ENCODE measurements around the gene FAM107B.
"Not testable (repeated sequence)": the region's sequence is repeated elsewhere in the genome, so short reads cannot be mapped to it uniquely, and the experiment has no call there.

The FAM107B gene

DNA sequence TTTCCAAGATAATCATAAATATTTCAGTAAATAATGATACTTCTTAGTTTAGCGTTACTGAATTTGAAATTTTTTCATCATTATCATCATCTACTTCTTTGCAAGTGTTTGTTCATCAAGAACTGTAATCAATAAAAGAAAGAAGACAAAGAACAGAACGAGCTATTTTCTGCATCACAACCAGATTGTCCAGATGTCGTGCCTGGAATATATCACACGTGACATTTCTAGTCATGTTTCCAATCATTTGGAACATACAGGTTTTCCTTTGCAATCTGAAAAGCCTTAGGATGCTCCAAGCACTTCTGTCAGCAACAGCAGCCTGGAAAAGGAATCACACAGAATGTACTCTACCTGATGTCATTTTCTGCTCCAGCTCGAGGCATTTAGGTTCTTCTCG is 107.4 kb downstream of the FAM107B start:
- no peak for DNase-seq (ENCODE audit: low read depth in 1 of 2, low spot score in 1 of 2)

DNA sequence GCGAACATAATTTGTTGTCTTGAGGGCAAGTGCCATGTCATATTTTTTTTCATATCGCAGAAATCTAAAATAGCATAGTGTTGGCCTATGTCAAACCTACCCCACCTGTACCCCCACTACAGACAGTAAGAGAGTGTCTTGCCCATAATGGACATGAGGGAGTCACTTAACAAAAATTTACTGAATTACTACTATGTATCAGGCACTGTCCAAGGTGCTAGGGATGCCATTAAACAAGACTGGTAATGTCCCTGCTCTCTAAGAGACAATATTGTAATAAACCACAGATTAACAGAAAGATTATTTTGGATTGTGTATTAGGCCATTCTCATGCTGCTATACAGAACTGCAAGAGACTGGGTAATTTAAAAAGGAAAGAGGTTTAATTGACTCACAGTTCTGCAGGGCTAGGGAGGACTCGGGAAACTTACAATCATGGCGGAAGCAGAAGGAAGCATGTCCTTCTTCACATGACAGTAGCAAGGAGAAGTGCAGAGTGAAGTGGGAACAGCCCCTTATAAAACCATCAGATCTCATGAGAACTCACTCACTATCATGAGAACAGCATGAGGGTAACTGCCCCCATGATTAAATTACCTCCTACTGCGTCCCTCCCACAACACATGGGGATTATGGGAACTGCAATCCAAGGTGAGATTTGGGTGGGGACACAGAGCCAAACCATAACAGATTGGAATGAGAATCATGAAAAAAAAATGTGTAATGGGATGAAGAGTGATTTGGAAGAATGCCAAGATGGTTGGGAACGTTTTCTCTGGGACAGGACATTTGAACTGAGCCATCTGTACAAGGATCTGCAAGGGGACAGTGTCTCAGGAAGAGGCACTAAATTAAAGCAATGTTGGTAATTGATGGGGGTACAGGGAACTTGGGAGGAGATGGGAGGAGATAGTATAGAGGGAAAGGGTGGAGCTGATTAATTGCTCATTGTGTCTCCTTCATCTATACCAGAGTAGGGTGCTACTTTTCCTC is 108.5 kb downstream of the FAM107B start:
- no peak for DNase-seq (ENCODE audit: low read depth in 1 of 2, low spot score in 1 of 2)

DNA sequence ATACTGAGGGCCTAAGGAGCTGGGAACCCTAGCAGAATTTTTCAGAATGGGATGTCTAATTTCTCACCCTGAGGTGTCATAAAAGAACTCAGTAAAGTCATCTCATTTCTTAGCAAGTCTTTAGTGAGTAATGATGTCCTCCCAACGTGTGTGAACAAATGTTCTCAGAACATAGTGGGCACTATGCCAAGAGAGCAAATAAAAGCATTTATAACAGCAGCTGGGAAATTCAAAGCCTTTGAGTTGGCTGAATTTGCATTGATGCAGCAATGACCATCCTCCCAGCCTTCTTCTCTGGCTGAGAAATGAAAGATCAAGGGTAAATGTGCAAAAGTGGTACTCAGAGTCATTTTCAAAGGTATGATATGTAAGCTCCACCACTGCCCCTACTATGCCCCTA is 109.4 kb downstream of the FAM107B start:
- no peak for DNase-seq (ENCODE audit: low read depth in 1 of 2, low spot score in 1 of 2)

DNA sequence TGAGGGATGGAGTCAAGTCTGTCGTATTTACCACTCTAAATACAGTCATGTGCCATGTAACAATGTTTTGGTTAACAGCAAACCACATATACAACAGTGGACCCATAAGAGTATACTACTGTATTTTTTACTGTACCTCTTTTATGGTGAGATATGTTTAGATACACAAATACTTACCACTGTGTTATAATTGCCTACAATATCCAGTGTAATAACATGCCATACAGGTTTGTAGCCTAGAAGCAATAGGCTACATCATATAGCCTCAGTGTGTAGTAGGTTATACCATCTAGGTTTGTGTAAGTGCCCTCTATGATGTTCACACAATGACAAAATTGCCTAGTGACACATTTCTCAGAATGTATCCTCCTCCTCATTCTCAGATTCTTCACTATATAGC is 110.4 kb downstream of the FAM107B start:
- no peak for DNase-seq (ENCODE audit: low read depth in 1 of 2, low spot score in 1 of 2)

DNA sequence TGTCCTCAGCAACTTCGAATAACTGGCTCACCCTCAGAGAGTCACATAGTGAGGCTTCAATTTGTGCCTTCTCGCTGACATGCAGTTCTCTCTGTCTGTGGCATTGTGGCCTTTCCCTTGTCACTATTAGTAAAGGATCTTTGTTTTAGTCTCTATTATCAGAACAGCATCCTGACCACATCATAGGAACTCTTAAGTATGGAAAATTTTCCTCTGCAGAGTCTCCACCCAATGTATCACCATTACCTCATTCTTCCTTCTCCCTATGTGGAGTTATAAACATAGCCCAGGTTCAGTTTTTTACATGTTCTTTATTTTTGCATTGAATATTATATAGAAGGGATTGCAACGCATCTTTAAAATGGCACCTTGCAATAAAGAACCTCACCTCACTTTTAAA is 112.9 kb downstream of the FAM107B start:
- DNase-seq (ENCODE audit: low read depth in 1 of 2, low spot score in 1 of 2): no peak

DNA sequence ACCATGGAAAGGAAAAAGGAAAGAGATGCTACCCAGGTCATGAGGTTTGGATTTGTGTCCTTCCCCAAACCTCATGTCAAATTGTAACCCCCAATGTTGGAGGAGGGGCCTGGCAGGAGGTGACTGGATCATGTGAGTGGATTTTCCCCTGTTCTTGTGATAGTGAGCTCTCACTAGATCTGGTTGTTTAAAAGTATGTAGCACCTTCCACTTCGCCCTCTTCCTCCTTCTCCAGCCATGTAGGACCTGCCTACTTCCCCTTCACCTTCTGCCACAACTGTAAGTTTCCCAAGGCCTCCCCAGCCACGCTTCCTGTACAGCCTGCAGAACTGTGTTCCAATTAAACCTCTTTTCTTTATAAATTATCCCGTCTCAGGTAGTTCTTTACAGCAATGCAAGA is 113.9 kb downstream of the FAM107B start:
- DNase-seq (ENCODE audit: low read depth in 1 of 2, low spot score in 1 of 2): no peak

DNA sequence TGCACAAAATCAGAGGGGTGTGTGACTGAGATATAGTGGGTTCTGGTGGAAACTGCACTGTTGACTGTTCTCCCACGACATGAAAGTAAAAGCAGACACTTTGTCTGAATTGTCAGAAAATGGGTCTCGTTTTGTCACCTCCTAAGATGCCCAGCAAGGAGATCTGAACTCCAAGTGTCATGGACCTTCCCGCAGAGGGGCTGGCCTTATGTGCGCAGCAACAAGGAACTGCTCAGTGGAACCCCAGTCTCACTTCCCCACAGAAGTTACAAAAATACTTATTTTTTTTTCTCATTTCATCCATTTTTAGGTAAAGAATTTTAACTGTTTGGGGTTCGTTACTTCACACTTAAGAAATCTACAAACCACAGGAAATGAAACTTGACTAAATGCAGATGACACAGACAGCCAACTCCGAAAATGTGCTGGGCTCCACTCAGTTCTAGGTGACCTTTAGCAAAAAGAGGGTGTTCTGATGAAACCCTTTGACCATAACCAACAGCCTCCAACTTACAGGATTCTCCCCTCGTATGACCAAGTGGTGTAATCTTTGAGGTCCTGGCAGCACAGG is 115.0 kb downstream of the FAM107B start:
- DNase-seq (ENCODE audit: low read depth in 1 of 2, low spot score in 1 of 2): peak; percentile 8 to 22

DNA sequence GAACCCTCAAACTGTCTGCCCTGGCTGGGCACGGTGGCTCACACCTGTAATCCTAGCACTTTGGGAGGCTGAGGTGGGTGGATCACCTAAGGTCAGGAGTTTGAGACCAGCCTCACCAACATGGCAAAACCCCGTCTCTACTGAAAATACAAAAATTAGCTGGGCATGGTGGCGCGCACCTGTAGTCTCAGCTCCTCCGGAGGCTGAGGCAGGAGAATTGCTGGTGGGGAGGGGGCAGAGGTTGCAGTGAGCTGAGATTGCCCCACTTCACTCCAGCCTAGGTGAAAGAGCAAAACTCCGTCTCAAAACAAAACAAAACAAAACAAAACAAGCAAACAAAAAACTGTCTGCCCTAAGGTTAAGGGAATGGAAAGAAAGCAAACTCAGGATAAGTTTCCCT is 115.6 kb downstream of the FAM107B start:
- DNase-seq (ENCODE audit: low read depth in 1 of 2, low spot score in 1 of 2): not testable (repeated sequence)

DNA sequence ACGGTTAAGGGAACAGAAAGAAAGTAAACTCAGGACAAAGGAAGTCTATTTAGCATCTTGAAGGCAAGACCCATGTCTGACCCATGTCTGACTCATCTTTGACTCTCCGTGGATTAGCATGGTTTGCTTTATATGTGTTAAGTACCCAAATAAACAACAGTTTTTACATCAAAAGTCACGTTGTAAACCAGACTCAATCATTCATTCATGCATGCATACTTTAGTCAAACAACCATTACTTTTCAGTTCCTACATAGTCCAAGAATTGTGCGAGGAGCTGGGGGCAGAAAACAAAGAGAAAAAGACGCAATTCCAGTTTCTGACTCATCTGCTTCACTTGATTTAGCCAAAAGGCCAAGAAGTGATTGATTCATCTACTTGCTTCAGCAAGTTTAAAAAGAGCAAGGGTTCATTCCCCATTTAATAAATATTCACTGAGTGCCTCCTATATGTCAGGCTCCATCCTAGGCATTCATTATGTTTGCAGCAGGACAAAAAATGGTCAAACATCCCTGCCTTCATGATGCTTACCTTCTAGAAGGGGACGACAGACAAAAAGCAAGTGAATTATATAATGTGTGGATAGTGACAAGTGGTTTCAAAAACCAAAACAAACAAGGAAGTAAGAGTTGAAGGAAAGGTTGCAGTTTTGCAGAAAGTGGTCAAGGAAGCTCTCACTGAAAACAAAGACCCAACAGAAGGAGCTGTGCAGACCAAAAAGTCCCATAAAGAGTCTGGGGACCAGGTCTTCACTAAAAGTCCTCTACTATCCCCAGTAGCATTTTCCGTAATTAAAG is 116.2 kb downstream of the FAM107B start:
- no peak for DNase-seq (ENCODE audit: low read depth in 1 of 2, low spot score in 1 of 2)

DNA sequence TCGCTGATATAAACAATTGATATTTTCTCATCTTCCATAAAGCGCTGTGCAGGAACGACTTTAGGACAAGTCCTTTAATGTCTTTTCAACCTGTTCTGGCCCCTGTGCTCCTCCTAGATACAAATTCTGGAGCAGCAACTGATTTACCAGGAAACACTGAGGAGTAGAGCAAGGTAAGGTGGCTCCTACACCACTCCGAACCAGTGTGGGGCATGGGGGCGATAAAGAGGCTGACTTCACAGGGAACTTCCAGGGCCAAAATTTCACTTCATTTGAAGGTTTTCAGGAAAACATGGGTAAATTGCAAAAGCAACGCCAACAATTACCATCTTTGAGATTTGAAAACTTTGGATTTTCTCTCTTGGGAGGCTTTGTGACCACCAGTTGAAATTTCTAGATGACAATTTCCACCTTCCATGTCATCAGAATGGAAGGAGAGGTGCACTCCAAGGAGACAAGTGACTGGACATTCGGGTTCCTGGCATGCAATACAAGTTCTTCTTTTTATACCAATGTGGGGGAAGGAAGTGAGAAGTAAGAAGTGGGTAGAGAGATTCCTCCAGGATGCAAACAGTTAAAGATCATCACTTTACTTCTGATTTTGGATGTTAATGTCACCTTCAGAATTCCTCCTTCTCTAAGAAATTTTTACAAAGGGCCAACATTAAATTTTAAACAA is 118.5 kb downstream of the FAM107B start:
- DNase-seq (ENCODE audit: low read depth in 1 of 2, low spot score in 1 of 2): no peak

DNA sequence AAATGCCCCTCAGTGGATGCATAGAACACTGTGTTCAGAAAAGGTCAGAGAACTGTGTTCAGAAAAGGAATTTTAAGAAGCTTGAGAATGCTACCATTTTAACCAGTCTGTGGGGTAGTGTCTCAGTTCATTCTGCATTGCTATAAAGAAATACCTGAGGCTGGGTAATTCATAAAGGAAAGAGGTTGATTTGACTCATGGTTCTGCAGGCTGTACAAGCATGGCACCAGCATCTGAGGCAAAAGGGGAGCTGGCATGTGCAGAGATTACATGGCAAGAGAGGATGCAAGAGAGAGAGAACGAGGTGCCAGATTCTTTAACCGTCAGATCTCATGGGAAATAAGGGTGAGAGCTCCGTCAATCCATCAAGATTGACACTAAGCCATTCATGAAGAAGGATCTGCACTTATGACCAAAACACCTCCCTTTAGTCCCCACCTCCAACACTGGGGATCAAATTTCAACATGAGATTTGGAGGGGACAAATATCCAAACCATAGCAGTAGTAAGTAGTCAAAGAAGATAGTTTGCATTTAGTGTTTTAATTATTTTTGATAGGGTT is 119.8 kb downstream of the FAM107B start:
- DNase-seq (ENCODE audit: low read depth in 1 of 2, low spot score in 1 of 2): no peak

DNA sequence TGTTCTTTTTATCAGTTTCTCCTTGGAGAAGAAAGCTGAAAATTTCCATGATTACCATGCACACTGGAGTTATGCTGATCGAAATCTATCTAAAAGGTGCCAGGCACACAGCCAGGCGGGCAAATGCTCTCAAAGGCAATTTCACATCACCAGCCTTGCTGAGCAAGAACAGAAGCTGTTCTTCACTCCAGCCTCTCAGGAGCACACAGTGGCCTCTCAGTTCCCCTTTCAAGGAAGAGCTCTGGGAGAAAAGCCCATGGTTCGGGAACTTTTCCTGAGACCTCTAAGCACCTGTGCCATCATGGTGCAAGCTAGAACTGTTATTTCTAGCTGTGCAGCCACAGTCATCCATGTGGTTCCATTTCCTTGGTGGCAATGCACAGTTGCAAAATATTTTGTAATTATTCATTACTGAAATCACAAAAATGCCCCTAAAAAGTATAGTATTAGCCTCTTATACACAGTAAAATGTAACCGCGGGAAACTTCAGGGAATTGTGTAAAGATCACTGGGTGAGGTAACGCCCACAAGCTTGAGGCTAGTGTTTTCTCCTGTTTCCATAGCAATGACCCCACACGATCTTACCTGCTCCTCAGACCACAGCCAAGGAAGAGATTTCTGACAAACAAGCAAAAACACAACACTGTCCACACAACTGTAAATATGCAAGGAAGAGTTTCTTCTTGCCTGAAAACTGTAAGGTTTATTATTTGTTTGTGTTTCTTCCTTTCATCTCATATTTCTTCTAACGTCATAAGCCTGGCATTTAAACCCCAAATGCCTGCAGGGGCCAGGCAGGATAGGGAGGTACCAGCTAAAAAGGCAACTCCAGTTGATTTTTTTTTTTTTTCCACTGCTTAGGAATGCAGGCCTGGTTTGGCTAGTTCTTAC is 121.2 kb downstream of the FAM107B start:
- no peak for DNase-seq (ENCODE audit: low read depth in 1 of 2, low spot score in 1 of 2)

DNA sequence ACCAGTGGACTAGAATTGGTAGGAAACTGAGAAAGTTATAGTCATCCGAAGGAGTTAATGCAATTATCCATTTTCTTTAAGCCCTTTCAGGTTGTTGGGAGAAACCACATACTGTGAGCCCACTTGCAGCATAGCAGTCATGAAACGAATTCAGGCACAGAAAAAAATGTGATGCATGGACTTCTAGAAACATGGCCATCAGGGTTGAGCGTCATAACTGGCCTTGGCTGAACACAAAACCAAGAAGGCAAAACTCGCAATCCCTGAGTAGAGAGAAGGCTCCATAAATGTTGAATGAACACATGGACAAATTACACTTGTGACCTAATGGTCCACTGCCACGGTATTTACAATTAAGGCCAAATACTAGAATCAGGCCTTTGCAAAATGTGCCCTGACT is 121.9 kb downstream of the FAM107B start:
- no peak for DNase-seq (ENCODE audit: low read depth in 1 of 2, low spot score in 1 of 2)

DNA sequence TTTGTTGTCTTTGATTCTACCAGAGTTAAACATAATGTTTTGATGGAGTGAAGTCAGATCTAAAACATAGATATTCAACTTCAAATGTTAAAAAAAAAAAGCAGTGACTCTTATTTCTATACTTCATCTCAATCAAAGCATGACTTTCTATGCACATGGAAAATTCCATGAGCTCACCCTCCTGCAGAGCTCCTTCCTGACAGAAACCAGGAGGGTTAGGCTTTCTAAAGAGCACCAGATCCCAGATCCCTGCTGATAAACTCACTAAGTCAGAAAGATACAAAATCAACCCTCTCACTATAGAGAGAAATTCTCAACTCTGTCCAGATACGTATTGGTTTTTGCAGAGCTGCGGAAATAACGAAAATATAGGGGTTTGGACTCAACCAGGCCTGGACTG is 122.6 kb downstream of the FAM107B start:
- no peak for DNase-seq (ENCODE audit: low read depth in 1 of 2, low spot score in 1 of 2)

DNA sequence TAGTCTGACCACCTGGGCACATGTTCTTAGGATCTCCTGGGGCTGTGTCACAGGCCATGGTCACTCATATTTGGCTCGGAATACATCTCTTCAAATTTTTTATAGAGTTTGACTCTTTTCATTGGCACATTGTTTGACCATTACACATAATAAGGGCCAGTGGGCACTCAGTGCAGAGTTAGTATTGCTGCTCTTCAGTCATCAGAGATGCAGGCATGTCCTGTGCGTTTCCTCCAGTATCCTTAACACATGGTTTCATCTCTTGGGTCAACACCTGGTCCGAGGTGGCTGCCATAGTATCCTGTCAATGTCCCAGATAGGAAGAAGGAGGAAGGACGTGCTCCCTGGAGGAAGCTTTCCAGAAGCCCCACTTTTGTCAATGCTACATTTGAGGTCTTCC is 125.0 kb downstream of the FAM107B start:
- no peak for DNase-seq (ENCODE audit: low read depth in 1 of 2, low spot score in 1 of 2)

DNA sequence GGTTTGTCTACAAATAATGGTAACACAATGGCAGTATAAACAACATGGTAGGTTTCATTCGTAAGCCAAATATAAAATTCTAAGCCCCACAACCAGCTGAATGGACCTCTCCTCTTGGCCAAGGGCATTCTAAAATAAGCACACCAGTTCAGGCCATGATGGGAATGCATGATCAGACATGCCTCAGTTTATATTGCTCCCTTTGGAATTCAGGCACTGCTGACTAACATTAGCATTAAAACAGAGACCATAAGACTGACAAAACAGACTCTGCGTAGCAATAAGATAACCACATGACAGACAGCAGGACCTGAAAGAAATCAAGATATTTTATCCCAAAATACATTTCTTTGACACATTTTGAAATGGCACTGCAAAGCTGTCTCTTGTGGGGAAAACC is 125.8 kb downstream of the FAM107B start:
- no peak for DNase-seq (ENCODE audit: low read depth in 1 of 2, low spot score in 1 of 2)

DNA sequence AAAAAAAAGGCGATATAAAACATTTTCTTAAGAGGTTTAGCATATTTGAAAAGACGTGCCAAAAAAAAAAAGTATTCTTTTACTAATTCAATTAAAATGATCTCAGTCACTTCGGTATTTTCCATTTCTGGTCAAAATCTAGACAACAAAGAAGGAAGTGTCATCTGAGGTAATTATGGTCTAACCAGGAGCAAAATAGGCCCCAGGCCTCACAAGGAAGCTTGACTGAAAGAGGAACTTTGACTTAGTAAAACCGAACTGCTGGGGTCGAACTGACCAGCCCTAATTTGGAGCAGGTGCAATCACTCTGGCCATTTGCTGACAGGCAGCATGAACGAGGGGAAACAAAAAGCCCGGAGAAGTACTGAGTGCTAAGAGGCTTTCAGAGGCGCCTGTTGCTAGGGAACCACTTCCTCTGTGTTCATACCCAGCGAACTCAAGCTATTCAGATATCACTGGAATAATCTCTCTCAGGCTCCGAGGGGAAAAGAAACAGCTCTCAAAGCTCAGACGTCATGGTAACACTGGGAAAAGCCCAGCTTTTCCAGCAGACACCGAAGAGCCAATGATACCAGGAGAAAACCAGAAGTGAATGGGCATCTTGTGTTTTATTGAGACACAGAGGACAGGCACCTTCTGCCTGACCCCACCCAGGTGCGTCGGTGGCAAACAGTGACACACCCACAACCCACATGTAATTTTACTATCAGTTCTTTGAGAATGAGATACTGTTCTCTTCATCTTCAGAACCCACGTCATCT is 126.5 kb downstream of the FAM107B start:
- DNase-seq (ENCODE audit: low read depth in 1 of 2, low spot score in 1 of 2): peak; percentile 28 to 57

DNA sequence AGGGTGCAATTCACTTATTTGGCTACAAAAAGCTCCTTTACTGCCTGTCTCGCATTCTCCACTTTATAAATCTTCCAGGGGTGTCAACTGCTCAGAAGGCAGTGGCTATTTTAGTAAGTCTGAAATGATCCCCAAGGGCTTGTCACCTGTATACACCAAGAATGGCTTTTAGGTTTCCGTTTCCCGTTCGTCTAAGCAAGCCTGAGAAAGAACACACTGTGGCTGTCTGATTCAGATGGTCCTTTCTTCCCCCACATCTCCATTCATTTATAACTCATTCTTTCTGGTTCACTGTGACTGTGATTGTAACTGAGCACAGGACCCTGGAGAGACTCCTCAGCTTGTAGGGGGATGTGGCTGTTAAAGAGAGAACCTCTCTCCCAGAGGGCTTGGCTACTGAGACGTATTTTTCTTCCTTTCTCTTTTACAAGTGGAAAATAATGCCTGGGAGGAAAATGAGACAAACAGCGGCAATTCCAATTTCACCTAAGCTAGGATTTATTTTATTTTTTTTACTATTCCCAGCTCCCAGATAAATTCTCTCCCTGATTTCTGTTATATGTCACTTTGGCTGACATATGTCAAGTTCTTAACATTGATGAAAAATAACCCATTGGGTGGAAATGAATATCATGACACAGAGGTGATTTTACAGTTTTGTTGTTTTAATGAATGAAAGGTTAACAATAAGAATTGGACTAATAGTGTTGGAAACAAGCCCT is 129.3 kb downstream of the FAM107B start:
- no peak for DNase-seq (ENCODE audit: low read depth in 1 of 2, low spot score in 1 of 2)

DNA sequence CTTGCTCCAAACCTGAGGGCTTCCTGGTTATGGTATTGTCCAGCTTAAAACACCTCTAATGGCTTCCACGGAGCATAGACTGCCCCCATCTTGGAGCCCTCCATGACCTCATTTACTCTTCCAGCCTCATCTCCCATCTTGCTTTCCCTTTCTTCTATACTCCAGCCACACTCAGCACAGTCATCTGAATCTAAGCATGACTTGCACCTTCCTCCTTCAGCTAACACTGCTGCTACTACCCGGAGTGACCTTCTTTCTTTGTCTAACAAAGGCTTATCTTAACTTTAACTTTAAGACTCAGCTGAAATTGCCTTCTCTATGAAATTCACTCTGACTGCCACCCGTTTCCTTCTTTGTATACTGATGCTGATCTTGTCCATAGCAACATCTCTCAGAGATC is 135.1 kb downstream of the FAM107B start:
- DNase-seq (ENCODE audit: low read depth in 1 of 2, low spot score in 1 of 2): no peak

All from stimulated activated CD4-positive, alpha-beta T cell treated with anti-CD3 and anti-CD28 coated beads, Interleukin-15, amount 100 ng/mL, for 1 hour (primary cell).